ENCODE data around the gene TSTD2.

DNA sequence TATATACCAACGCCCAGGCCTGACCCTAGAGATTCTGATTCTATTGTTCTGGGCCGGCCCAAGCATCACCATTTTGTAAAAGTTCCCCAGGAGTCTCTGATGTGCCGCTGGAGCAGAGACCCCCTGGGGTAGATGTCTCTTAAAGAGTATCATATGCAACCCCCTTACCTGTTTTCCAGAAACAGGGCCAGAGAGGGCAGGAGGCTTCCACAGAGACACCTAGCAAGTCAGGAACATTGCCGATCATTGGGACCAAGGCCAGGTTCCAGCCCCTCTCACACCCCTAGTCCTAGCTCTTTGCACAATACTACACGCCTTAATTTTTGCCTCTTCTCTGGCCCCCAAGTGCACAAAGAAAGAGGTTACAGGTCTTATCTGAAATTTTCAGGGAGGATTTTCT, 67.9 kb downstream of the TSTD2 start:
- TF ChIP-seq, protein P1, sequence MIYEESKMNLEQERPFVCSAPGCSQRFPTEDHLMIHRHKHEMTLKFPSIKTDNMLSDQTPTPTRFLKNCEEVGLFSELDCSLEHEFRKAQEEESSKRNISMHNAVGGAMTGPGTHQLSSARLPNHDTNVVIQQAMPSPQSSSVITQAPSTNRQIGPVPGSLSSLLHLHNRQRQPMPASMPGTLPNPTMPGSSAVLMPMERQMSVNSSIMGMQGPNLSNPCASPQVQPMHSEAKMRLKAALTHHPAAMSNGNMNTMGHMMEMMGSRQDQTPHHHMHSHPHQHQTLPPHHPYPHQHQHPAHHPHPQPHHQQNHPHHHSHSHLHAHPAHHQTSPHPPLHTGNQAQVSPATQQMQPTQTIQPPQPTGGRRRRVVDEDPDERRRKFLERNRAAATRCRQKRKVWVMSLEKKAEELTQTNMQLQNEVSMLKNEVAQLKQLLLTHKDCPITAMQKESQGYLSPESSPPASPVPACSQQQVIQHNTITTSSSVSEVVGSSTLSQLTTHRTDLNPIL (CRISPR knock-in tag; IDR thresholded peaks at IDR 0.05; ENCODE audit: low read depth) = no peak
- TF ChIP-seq ZC3H10 (CRISPR knock-in tag; IDR thresholded peaks at IDR 0.05) (no peak), RARB (CRISPR knock-in tag; IDR thresholded peaks at IDR 0.05) (no peak), OSR1 (CRISPR knock-in tag; IDR thresholded peaks at IDR 0.05) (no peak), PPARA (CRISPR knock-in tag; IDR thresholded peaks at IDR 0.05; ENCODE audit: borderline replicate concordance) (no peak), ZNF565 (CRISPR knock-in tag; conservative IDR thresholded peaks at IDR 0.05; ENCODE audit: low read depth) (no peak), SNAI2 (CRISPR knock-in tag; IDR thresholded peaks at IDR 0.05) (no peak), CSDC2 (CRISPR knock-in tag; IDR thresholded peaks at IDR 0.05) (no peak), ZFP30 (CRISPR knock-in tag; IDR thresholded peaks at IDR 0.05) (no peak), ARNTL (CRISPR knock-in tag; IDR thresholded peaks at IDR 0.05; ENCODE audit: borderline replicate concordance, low read depth) (no peak), TCF4 (CRISPR knock-in tag; IDR thresholded peaks at IDR 0.05; ENCODE audit: borderline replicate concordance) (no peak), ESRRG (CRISPR knock-in tag; IDR thresholded peaks at IDR 0.05) (no peak)
- TF ChIP-seq, protein P2, sequence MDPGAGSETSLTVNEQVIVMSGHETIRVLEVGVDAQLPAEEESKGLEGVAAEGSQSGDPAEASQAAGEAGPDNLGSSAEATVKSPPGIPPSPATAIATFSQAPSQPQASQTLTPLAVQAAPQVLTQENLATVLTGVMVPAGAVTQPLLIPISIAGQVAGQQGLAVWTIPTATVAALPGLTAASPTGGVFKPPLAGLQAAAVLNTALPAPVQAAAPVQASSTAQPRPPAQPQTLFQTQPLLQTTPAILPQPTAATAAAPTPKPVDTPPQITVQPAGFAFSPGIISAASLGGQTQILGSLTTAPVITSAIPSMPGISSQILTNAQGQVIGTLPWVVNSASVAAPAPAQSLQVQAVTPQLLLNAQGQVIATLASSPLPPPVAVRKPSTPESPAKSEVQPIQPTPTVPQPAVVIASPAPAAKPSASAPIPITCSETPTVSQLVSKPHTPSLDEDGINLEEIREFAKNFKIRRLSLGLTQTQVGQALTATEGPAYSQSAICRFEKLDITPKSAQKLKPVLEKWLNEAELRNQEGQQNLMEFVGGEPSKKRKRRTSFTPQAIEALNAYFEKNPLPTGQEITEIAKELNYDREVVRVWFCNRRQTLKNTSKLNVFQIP (CRISPR knock-in tag; IDR thresholded peaks at IDR 0.05; ENCODE audit: borderline replicate concordance, low read depth) = no peak
- TF ChIP-seq, protein P3, sequence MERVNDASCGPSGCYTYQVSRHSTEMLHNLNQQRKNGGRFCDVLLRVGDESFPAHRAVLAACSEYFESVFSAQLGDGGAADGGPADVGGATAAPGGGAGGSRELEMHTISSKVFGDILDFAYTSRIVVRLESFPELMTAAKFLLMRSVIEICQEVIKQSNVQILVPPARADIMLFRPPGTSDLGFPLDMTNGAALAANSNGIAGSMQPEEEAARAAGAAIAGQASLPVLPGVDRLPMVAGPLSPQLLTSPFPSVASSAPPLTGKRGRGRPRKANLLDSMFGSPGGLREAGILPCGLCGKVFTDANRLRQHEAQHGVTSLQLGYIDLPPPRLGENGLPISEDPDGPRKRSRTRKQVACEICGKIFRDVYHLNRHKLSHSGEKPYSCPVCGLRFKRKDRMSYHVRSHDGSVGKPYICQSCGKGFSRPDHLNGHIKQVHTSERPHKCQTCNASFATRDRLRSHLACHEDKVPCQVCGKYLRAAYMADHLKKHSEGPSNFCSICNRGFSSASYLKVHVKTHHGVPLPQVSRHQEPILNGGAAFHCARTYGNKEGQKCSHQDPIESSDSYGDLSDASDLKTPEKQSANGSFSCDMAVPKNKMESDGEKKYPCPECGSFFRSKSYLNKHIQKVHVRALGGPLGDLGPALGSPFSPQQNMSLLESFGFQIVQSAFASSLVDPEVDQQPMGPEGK (CRISPR knock-in tag; IDR thresholded peaks at IDR 0.05; ENCODE audit: borderline replicate concordance) = no peak
